NCI-H2107 treated with DMSO at 0.1 percent for 48 hours (cell line): Measurements from ENCODE around the gene ONECUT2.
"Not testable (repeated sequence)": the region's sequence is repeated elsewhere in the genome, so short reads cannot be mapped to it uniquely, and the experiment has no call there.

Experiments used
- DNase-seq: peaks from one replicate; lab custom pipeline; 2025; ENCODE audit not compliant: unreplicated experiment; lab: John Stamatoyannopoulos, UW

ONECUT2 gene

DNA sequence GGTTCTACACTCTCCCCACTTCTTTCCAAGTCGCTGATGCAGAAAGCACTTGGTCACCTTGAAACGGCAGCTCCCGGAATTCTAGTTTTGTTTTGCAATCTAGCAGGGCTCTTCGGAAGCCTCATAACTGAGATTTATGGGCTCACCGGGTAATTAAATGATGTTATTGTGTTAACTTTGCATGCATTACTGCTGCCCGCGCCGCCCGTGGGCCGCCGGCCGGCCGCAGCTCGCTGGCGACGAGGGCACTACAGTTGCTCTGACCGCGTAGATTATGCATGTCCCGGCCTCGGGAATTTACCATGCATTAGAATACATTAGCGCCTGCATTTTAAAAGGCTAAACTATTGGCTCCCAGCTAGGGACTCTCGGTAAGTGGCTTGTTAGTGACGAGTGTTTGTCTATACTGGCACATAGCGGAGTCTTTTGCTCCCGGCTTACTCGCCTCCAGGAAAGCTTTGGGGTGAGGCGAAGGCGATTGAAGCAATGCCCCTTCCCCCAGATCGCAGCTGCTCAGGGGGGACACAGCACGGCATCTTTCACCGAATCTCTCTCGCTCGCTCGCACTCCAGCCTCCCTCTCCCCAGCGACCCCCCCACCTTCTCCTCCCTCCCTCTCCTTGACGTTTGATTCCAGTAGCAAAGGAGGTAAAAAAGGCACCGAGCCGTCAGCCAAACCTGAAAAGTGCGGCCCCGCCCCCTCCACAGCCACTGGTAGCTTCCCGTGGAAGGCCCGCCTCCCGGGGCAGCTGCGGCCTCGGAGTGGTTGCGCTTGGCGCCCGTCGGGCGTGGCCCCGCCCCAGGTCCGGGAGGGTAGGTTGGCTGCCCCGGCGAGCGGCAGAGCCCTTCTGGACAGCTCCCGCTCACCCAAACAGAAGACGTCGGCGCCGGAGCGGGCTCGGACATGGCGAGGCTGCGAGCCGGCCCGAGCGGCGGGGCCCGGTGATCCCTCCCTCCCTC is at the start of gene ONECUT2:
Gene ONECUT2 (plus strand): TSS at position 839 of the 959 bp plus-strand sequence. CDS start 343 bp downstream, outside the sequence.
- peak; percentile 97 for DNase-seq

DNA sequence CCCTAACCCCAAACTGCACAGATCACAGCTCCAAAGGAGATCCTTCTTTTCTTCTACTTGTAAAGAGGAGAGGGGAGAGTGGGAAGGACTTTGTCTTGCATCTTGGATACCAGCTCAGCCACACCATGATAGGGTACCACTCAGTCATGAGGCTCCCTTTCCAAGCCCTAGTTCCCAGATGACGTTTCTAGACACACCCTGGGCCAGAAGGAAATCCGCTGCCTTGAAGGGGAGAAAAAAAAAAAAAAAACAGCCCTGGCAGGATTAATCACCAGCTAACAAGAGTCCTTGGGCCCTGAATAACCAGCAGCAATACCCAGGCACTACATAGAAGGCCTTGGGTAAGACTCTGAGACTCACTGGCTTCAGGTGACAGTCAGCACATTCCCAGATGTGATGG is 45.9 kb upstream of the ONECUT2 start:
- DNase-seq = no peak

- no peak for DNase-seq
Measured at GRCh38 chr18:57390044-57390443, 45.1 kb upstream of the ONECUT2 start.

GRCh38 chr18:57394749-57395148 is 40.4 kb upstream of the ONECUT2 start:
- DNase-seq = not testable (repeated sequence)

DNA sequence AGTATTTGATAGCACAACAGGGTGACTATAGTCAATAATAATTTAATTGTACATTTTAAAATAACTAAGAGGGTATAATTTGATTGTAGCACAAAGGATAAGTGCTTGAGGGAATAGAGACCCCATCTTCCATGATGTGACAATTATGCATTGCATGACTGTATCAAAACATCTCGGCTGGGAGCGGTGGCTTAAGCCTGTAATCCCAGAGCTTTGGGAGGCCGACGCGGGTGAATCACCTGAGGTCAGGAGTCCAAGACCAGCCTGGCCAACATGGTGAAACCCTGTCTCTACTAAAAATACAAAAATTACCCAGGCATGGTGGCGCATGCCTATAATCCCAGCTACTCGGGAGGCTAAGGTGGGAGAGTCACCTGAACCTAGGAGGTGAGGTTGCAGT is 38.3 kb upstream of the ONECUT2 start:
- not testable (repeated sequence) for DNase-seq

- DNase-seq = no peak
Measured at GRCh38 chr18:57397440-57398132, 37.6 kb upstream of the ONECUT2 start.

- DNase-seq = no peak
Measured at GRCh38 chr18:57404345-57404744, 30.8 kb upstream of the ONECUT2 start.

- DNase-seq = no peak
Measured at GRCh38 chr18:57409650-57410049, 25.5 kb upstream of the ONECUT2 start.

GRCh38 chr18:57410749-57411148 is 24.4 kb upstream of the ONECUT2 start:
- no peak for DNase-seq

- no peak for DNase-seq
Measured at GRCh38 chr18:57416542-57416941, 18.6 kb upstream of the ONECUT2 start.

DNA sequence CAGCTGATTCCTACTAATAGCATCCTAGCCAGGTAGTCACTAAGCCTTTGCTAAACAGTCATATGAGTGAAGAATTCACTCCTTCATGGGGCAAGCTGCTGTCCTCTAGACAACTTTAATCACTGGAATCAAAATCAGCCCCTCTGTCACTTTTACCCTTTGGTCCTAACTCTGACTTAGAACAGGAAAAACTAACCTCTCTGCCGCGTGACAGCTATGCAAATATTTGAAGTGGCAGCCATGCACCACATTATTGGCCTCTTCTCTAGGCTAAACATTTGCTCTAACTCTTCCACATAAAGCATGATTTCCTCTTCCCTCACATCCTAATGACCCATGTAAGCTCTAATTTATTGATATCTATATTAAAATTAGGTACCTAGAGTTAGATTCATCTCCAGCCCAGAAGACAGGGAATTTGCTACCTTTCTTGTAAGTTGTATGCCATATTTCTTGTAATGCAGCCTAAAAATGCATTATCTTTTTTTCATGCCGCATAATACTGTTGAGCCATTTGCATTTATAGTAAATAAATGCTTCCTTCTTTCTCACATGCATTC is 12.8 kb upstream of the ONECUT2 start:
- no peak for DNase-seq

- DNase-seq = no peak
Measured at GRCh38 chr18:57423821-57424220, 11.4 kb upstream of the ONECUT2 start.

DNA sequence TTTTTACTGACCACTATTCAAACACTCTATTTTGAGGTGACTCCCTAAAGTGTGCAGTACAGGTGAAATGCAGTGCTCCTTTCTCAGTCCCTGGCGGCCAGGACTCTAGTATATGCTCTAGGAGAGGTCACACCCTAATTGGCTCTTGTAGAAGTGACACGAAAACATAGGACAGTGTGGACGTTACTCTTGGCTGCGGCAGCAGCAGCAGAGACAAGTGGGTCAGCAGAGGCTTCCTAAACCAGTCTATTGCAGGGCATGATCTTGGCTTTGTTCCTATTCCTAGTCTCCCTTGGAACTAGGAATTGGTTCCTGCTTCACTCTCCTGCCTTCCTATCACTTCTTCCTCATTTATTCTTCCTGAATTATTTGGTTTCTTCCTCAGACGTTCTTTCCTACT is 10.1 kb upstream of the ONECUT2 start:
- no peak for DNase-seq

GRCh38 chr18:57426187-57426586 is 9.0 kb upstream of the ONECUT2 start:
- DNase-seq = no peak

GRCh38 chr18:57427429-57428201 is 7.6 kb upstream of the ONECUT2 start:
- DNase-seq = no peak

DNA sequence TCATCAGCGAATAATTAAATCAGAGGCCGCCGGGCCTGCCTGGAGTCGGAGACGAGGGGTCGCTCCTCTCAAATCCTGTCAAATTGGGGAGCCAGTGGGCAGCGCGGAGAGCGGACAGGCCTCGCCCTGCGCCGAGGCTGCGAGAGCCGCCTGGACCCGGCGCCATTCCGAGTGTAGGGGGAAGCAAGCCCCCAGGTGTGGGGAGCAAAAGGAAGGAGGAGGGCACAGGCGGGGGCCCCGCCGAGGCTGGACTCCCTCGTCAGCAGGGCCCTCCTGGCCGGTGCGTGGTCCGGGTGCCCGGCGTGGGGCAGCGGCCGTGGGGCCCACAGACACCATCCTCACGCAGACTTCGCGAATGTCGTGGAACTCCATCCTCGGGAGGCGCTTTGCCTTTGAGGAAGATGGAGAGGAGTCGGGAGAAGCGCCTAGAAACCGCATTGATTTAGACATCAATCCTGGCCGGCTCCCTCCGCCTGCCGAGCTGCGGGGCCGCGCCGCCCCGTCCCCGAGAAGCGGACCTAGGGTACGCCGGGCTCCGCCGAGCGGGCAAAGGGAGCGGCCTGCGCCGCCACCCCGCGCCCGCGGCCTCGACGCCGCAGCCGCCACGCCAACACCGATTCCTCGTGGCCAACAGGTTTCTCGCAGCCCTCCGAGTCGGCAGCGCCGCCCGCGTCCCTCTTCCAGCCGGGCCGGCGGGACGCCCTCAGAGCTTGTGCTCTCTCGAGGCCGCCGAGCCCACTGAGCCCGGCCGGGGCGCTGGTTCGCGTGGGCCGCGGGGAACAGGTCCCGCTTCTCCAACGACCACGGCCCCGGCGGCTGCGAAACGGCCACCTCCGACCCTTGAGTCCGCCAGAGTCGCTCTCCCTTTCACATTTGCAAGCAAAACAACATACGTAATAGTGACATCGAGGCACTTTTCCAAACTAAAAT is 6.7 kb upstream of the ONECUT2 start:
- DNase-seq = no peak

- no peak for DNase-seq
Measured at GRCh38 chr18:57429167-57430078, 5.8 kb upstream of the ONECUT2 start.

- DNase-seq = no peak
Measured at GRCh38 chr18:57430079-57431001, 4.8 kb upstream of the ONECUT2 start.
